ENCODE data around the gene EXOSC10. TPM values are rescaled to one million over a fixed set of nuclear protein-coding genes. Genes with fewer than 3 reads are reported as not detected.
"Not testable (repeated sequence)": the region's sequence is repeated elsewhere in the genome, so short reads cannot be mapped to it uniquely, and the experiment has no call there.

EXOSC10 gene
- total RNA-seq, 1 donor from 2014 or later: 20.4 TPM

GRCh38 chr1:11065796-11066195 is 33.9 kb downstream of the EXOSC10 start:
- intact Hi-C loops (cut with micrococcal nuclease): no loop called here
- DNase-seq (no peak), ATAC-seq (no peak)

- DNase-seq (no peak), ATAC-seq (no peak)
- intact Hi-C loops (cut with micrococcal nuclease): no loop called here
These were observed 34.7 kb downstream of the EXOSC10 start for GRCh38 chr1:11064942-11065341.

GRCh38 chr1:11063937-11064537 is 35.6 kb downstream of the EXOSC10 start:
- DNase-seq; intact Hi-C loops (cut with micrococcal nuclease); ATAC-seq: not testable (repeated sequence)

GRCh38 chr1:11062965-11063401 is 36.7 kb downstream of the EXOSC10 start:
- ATAC-seq: no peak
- intact Hi-C loops (cut with micrococcal nuclease): no loop called here
- DNase-seq: no peak

GRCh38 chr1:11061652-11062365 is 37.9 kb downstream of the EXOSC10 start:
- no peak for ATAC-seq
- intact Hi-C loops (cut with micrococcal nuclease): no loop called here
- no peak for DNase-seq

GRCh38 chr1:11059968-11060830 is 39.5 kb downstream of the EXOSC10 start, which contains the start of gene SRM:
SRM (minus strand) TSS chr1:11060018; CDS start chr1:11059943, 75 bp downstream.
- ATAC-seq (peak; percentile 99), DNase-seq (peak; percentile 97)
- intact Hi-C loops (cut with micrococcal nuclease): no loop called here

GRCh38 chr1:11059155-11059967 is 40.3 kb downstream of the EXOSC10 start:
- ATAC-seq (no peak), DNase-seq (no peak)
- intact Hi-C loops (cut with micrococcal nuclease): no loop called here

- DNase-seq: no peak
- ATAC-seq: no peak
- intact Hi-C loops (cut with micrococcal nuclease): no loop called here
These were observed 41.0 kb downstream of the EXOSC10 start for GRCh38 chr1:11058595-11059154.

GRCh38 chr1:11058026-11058425 is 41.6 kb downstream of the EXOSC10 start:
- intact Hi-C loops (cut with micrococcal nuclease): no loop called here
- ATAC-seq (no peak), DNase-seq (no peak)

- DNase-seq (no peak), ATAC-seq (no peak)
- intact Hi-C loops (cut with micrococcal nuclease): no loop called here
These were observed 42.2 kb downstream of the EXOSC10 start for GRCh38 chr1:11057477-11057876.

- intact Hi-C loops (cut with micrococcal nuclease): no loop called here
- DNase-seq: no peak
These were observed 43.2 kb downstream of the EXOSC10 start for GRCh38 chr1:11056504-11056903.

GRCh38 chr1:11055676-11056075 is 44.0 kb downstream of the EXOSC10 start:
- ATAC-seq (no peak), DNase-seq (no peak)
- intact Hi-C loops (cut with micrococcal nuclease): no loop called here

More at GRCh38 chr1:11056504-11056903, 43.2 kb downstream of the EXOSC10 start:
- no peak for ATAC-seq

GRCh38 chr1:11054666-11055065 is 45.0 kb downstream of the EXOSC10 start:
- intact Hi-C loops (cut with micrococcal nuclease): no loop called here
- DNase-seq: no peak
- no peak for ATAC-seq

- intact Hi-C loops (cut with micrococcal nuclease): no loop called here
- DNase-seq (no peak), ATAC-seq (no peak)
These were observed 45.5 kb downstream of the EXOSC10 start for GRCh38 chr1:11054181-11054580.

GRCh38 chr1:11053758-11054137 is 45.9 kb downstream of the EXOSC10 start:
- ATAC-seq: peak; percentile 46
- intact Hi-C loops (cut with micrococcal nuclease): no loop called here
- DNase-seq: no peak

- intact Hi-C loops (cut with micrococcal nuclease): no loop called here
- ATAC-seq: peak; percentile 37
- no peak for DNase-seq
These were observed 46.6 kb downstream of the EXOSC10 start for GRCh38 chr1:11052839-11053757.

GRCh38 chr1:11051781-11052511 is 47.7 kb downstream of the EXOSC10 start:
- ATAC-seq: no peak
- intact Hi-C loops (cut with micrococcal nuclease): no loop called here
- DNase-seq: no peak

All from left ventricle myocardium superior (tissue), 1 donor.